Stimulated activated CD8-positive, alpha-beta memory T cell treated with anti-CD3 and anti-CD28 coated beads, Interleukin-12 subunit alpha, Interleukin-12 subunit beta, amount 100 ng/mL, for 4 hours (primary cell): ENCODE data around the gene RNF152.

ENCODE experiments used
- DNase-seq: peaks from one replicate; pipeline ENCODE4 v3.0.0-alpha.2; 2020; ENCODE audit warnings: low read depth

Gene RNF152, protein sequence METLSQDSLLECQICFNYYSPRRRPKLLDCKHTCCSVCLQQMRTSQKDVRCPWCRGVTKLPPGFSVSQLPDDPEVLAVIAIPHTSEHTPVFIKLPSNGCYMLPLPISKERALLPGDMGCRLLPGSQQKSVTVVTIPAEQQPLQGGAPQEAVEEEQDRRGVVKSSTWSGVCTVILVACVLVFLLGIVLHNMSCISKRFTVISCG

DNA sequence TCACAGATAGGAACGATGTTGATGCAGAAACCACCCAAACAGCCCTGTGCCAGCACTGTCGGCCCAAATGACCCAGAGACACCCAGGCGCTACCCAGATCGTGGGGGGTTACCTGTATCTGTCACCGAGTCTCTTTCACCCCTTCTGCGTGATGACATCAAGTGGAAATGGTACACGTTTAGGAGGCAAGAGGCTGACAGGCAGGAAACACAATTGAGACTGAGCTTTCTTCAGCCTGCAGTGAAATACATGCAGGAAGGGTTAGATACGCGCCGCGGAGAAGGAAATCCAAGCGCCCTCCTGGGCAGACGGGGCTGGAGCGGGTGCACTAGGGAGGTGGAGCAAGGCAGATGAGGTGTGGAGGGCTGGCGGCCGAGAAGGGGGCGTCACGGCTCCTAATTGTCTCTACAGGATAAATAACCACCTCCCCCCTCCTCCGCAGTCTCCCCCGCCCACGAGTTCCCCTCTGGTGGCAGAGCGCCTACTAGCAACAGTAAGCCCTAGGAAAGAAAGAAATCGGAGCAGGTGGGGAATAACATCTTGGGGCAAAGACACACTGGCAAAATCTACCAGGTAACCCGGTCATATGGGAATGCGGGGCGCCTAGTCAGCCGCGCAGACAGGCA lies at the start of gene RNF152:
TSS of gene RNF152 (minus strand) at position 325 of the 626 bp plus-strand sequence. CDS start 76,544 bp downstream, outside the sequence.
- no peak for DNase-seq

DNA sequence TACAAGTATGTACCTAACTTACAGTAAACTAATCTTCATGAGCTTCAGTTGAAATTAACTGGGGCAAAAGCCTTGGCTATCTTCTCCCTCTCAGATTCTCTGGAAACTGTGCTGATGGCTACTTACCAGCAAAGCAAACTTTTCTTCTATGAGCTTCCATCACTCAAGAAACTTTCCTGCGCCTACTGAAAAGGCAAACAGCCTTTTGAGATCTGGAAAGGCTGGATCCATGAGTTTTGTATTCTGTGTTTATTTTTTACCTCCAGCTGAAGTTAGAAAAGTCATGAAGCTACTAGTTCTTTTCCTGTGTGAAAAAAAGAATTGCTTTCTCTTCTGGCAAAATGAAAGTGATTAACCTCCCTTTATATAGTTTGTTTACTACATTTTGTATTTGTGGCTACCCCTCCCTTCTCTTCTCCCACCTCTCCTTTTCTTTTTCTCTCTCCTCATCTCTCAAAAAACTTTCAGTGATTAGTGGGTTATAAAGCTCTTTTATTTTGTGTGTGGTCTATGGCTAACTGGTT lies 49.2 kb upstream of the RNF152 start:
- DNase-seq, result no peak

DNA sequence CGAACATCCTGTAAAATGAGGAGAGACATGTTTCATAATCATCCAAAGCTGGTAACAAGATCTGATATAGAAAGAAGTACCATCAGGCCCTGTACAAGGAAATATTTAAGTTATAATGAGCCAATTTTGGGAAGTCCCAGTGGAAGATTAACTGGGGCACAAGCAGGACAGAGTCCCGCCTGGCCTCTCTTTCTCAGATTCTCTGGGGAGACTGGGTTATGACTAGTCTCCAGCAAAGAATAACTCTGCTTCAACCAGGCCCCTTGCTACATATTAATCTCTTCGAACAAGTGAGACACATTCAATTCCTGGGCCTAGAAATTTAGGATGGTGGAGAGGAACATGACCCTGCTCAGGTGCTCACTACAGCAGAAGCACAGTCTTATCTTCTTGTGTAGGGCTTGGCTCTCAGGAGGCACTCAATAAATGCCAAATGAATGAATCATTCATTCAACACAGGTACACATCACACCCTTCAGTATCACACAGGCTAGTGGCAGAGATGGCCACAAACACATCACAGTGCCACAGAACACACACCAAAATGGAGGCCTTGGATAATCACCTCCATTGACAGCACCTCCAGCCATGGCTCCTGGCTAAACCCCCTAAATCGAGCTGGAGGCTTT lies 46.4 kb upstream of the RNF152 start:
- no peak for DNase-seq

DNA sequence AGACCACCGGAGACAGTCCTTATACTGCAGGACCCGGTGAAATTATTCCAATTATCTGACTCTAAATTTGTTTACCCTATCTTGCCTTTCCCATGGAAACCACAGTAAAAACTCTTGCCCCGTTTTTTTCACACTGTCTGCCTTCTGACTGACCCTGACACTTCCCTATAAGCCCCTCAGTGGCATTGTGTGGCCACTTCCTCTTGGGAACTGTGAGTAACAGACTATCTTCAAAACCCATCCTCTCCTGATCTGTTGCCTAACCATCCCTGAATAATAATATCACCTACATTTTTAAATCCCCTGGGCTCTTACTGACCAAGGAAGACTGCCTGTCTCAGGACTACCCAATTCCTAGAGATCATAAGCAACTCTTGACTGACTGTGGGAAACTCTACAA lies 42.6 kb upstream of the RNF152 start:
- DNase-seq, result no peak

DNA sequence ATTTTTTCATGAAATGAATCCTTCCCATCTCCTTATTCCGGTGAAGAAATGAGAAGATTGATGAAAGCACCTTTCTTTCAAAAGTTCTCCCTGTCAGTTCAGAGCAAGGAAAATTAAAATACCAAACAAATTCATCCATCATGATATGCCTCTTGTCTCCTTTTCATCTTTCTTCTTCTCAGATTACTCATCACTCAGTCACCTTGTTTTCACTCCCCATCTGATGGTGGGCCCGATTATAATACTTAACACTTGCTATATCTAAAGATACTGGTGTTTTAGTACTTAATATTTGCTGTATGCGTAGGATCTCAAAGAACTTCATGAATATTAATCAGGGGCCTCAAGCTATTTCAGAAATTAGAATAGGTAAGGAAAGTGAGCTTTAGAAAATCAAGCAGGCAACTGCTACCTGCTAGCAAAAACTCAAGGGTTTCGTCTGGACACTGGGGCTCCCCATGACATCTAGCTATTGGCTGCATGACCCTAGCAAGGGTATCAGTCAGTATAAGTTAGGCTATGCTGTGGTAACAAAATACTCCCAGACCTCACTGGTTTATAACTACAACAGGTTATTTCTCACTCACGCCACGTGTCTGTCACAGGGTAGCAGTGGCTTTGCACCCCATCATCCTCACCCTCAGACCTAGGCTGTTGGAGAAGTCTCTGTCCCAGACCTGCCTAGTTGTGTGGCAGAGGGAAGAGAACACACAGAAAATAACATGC lies 39.0 kb upstream of the RNF152 start:
- no peak for DNase-seq

DNA sequence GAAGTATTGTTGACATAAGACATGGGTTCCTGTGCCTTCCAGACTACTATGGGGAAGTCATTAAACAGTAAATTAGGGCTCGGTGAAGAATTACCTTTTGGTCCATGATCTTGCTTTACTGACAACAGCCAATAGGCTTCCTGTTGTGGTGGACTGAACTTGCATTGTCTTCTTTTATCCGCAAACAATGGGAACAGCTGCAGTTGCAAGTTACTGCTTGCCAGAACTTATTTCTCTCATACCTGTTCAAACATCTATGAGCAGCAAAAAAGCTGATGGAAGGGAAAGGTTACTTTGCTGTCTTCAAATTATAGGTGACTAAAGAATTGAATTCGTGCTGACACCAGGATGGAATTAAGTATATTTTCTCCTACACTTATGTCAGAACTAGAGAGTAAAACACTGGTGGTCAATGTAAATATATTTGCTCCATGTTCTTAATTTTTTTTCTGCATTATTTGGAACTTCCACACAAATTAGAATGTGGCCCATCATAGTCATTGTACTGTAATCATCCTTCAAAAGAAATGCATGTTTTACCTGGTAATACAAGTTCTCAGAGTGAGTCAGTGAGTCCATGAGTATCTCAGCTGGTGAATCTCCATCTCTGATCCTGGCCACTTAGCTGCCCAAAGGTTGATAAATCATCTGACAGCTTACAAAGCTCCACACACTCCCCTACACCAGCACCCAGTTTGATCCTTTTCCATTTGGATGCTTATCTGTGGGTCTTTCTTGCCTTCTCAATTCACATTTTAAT lies 37.3 kb upstream of the RNF152 start:
- no peak for DNase-seq

DNA sequence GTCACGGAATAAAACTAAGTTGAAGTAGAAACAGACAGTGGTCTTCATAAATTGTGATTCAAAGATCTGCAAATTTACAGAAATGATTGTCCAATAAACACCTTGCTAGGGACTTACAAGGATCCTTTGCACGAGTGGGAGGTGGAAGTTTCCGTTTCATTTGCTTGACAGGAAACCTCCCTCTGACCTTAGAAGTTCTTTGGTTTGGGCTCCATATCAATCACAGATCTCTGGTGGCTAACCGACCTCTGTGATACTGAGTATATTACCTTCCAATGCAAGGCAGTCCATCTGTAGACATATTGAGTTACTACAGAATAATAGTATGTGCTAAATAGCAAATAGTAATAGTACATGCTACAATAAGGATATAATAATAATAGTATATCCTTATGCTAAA lies 33.7 kb upstream of the RNF152 start:
- no peak for DNase-seq

DNA sequence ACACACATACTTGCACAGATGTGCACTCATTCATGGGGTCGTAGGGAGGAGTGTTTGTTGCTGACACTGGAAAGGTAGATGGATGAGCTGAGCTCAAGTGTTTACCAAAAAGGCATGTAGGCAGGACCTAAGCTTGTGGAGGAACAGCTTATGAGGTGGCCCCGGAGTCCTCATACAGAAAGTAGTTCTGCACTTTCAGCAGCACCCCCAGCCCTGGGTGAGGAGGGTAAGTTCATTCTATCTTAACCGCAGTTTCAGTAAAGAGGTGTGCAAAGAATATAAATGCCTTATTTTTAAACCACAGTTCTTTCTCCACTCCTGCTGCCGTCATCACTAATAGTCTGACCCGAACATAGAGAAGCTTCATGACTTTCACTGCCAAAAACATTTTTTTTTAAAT lies 31.7 kb upstream of the RNF152 start:
- no peak for DNase-seq

DNA sequence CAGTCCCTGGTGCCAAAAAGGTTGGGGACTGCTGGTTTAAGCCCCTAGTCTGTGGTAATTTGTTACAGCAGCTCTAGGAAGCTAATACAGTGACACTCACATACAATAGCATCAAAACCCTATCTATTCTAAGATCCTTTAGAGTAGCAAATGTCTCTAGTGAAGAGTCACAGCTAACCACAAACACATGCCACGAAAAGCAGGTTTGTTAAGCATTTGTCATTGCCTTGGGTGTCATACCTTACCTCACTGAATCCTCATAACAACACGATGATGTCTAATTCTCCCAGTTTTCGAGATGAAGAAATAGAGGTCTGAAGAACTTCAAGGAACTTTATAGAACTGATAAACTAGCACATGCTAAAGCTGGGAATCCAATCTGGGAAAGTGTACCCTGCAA lies 29.6 kb upstream of the RNF152 start:
- DNase-seq, result no peak

DNA sequence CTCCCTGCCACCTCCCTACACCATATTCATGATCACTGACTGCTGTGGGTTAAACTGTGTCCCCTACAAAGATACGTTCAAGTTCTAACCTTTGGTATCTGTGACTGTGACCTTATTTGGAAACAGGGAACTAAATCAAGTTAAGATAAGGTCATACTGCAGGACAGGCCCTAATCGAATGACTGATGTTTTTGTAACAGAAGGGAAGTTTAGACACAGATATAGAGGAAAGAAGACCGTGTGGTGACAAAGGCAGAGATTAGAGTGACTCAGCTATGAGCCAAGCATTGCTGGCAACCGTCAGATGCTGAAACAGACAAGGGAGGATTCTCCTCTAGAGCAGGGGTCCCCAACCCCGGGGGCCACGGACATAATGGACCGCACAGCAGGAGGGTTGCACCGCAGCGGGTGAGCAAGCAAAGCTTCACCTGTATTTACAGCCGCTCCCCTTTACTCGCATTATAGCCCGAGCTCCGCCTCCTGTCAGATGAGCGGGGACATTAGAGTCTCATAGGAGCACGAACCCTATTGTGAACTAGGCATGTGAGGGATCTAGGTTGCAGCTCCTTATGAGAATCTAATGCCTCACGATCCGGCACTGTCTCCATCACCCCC lies 28.9 kb upstream of the RNF152 start:
- DNase-seq, result no peak

DNA sequence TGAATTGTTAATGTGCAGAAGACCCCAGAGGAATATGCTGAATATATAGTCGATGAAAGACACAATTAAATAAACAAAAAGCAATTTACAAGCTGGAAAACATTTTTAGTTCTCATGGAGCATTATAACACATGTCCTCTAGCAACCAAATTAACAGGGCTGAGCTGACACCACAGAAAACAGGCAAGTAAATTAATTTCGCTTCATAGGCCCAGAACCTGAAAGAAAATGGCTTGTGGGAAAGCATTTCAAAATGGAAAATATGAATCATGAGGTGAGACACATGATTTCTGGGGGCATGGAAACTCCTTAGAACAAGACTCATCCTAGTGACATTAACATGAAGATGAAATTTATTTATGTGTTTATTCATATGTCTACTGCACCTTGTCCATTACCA lies 25.0 kb upstream of the RNF152 start:
- DNase-seq, result no peak

DNA sequence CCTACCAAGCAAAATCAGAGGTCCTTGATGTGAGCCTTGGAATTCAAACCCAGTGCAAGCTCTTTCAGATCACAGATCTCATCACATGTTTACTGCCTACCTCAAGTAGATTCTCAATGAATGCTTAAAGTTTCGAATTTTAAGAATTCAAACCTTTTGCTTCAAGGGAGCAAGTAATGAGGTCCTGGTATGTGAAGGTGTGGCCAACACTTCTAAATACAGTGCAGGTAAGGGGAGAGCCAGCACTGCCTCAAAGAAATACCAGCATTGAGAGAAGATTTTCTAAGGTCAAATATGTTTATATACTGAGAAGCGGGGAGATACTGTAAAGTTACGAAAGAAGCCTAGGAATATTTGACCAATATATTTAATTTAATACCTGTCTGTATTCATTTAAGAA lies 19.7 kb upstream of the RNF152 start:
- DNase-seq, result no peak

DNA sequence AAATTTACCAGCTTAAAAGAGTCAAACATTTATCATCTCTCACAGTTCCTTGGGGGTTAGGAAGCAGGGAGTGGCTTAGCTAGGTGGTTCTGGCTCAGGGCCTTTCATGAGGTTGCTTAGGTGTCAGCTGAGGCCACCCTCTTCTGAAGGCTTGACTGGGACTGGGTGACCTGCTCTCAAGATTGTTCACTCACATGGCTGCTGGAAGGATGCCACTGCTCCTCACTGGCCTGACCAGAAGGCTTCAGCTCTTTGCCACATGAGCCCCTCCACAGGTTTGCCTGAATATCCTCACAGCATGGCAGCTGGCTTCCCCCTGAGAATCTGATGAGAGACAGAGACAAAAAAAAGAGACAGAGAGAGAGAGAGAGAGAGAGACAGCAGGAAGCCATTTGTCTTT lies 17.3 kb upstream of the RNF152 start:
- no peak for DNase-seq

DNA sequence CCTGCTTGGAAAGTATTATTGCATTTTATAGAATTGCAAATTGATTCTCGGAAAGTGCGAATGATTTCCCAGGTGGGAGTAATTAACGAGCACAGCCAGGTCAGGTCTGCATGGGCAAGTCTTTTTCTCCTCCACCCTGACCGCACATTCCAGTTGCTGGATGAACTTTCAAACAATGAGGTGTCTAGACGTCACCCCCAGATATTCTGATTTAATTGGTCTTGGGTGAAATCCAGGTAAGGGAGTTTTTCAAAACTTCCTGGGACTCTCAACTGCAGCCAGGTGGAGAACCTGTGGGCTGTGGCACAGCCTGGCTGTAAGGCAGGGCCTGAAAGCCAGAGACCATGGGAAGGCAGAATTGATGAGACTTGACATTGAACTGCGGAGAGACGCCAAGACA lies 15.9 kb upstream of the RNF152 start:
- no peak for DNase-seq

DNA sequence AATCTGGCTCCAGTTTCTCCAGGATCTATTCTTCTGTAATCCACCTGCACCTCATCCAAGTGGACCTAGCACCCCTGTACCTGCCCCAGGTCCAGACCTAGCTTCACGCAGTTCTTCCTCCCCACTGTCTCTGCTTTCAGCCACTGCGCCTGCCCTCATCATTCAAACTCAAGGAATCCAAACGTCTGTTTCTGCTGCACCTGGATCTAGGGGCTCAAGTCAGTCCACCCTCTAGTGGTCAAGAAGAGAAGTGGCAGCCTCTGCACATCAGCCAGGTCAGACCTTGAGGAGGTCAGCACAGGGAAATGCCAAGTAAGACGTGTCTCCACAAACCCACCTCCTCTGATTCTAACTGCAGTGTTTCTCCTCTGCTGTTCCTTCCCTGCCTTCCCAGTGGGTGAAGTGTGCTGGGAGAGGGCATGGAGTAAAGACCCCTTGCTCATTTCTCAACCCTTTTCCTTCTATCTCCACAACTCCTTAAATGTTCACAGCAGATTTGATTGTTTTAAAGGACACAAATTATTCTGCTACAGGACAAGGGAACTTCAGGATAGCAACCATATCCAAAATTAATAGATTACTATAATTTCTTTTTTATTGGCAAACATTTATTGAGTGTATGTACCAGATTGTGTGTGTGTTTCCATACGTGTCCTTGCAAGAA lies 8.6 kb upstream of the RNF152 start:
- no peak for DNase-seq

DNA sequence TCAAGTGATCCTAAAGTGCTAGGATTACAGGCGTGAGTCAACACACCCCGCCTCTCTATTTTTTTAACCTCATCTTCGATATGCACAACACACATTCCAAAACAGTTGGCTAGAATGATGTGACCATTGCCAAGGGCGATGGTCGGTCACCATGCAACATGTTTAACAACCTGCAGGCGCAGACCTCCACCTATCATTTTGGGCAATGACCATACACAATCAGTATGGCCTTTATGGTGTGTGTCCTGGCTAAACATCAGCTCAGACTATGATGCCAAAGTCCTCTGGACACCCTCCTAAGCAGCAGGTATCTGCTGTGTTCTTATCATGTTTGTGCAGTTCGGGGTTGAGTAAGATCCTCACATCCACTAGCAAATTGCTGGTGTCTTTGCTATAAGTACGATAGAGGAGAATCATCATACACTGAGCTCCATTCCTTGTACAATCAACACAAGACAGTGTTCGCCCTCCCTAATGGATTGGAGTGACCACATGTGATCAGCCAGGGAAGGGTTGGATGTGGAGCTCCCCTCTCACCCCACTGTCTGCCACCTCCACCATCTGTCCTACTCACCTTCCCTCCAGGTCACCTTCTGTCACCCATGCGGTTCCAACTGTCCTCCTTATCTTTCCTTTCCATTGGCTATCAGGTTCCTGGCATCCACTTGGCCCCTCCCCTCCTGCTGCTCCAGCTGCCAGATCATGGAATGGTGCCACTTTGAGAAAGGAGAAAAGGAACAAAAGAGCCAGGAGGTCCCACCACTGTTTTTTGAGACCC lies 7.9 kb upstream of the RNF152 start:
- DNase-seq, result no peak

DNA sequence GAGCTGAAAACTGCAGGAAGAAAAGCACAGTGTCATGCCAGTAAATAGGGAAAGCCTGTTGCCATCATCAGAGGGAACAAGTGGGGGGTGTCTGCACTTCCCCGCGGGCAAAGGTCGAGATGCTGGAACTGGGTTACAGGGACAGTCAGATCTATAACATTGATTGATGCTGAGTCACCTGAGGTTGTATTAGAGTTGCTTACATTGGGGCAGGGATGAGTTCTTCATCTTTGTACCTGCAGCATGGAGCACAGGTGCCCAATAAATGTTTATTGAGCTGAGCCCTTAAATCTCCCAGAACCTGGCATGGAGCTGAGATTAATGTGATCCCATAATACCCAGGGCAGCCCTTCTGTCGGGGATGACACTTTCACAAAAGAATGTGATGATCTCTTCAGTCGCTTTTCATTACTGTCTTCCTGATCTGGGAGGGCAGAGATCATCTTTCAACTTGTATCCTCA lies 5.9 kb upstream of the RNF152 start:
- DNase-seq, result no peak

DNA sequence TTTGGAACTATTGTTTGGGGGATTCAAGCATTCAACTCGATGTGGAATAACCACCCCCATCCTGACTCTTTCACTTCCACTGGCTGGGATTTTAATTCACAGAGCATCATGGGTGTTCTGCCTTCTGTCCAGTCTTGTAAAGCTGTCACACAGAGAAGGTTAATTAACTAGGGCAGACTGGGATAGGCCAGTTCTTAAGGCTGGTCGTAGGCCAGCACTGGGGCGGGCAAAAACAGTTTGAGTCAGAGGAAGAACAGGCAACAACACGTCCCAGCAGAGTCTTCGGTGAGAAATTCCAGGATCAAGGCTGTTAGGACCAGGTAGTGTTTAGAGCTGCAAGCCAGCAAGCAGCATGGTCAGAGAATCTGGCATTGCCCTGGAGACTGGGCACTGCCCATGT lies 4.0 kb upstream of the RNF152 start:
- no peak for DNase-seq

DNA sequence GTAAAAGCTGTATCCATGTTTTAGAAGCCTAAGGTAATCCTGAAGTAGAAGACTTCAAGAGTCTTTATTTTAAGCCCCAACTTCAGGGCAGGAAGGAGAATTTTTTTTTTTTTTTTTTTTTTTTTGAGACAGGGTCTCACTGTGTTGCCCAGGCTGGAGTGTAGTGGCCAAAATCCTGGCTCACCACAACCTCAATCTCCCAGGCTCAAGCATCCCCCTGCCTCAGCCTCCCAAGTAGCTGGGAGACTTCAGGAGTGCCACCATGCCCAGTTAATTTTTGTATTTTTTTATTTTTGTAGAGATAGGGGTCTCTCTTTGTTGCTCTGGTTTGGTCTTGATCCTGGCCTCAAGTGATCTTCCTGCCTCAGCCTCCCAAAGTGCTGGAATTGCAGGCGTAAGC lies 3.3 kb upstream of the RNF152 start:
- no peak for DNase-seq
